Heart right ventricle (tissue), 16 donors: ENCODE measurements around the gene KRT82. TPM values are rescaled to one million over a fixed set of nuclear protein-coding genes. Genes with fewer than 3 reads are reported as not detected.
A peak's percentile ranks its signal among the peaks of the same experiment; 100 is the strongest.

ENCODE experiments used
- ATAC-seq, 8 donors: fragments of 200-7000 bp; cut with Tn5 transposase; one replicate each; pipeline ENCODE4 v1.9.1; 2020; ENCODE audit warnings: mild to moderate bottlenecking in 8 of 8, moderate library complexity in 8 of 8, moderate number of reproducible peaks in 1 of 8
- DNase-seq, 2 donors: peaks; one replicate each; pipeline ENCODE4 v3.0.0-alpha.2; 2020
- H3K27ac ChIP-seq, 10 donors: fragments of 200-600 bp; sonication (generic) in 2 of 10; one replicate each; pipeline versions ENCODE4 v1.5.0 to v1.8.0; 2020 to 2022; ENCODE audit warnings: mild to moderate bottlenecking in 3 of 10
- H3K27me3 ChIP-seq, 7 donors: fragments of 200-600 bp; one replicate each; pipeline ENCODE4 v1.8.0; 2021 to 2022; ENCODE audit warnings: mild to moderate bottlenecking in 2 of 7
- H3K36me3 ChIP-seq, 9 donors: fragments of 200-600 bp; sonication (generic) in 1 of 9; one replicate each; pipeline versions ENCODE4 v1.5.0 to v1.8.0; 2020 to 2022; ENCODE audit warnings: mild to moderate bottlenecking in 2 of 9
- H3K4me1 ChIP-seq, 9 donors: fragments of 200-600 bp; sonication (generic) in 1 of 9; one replicate each; pipeline versions ENCODE4 v1.5.0 to v1.8.0; 2020 to 2022; ENCODE audit warnings: mild to moderate bottlenecking in 4 of 9
- H3K4me3 ChIP-seq, 10 donors: fragments of 200-600 bp; sonication (generic) in 2 of 10; one replicate each; pipeline versions ENCODE4 v1.5.0 to v1.8.0; 2020 to 2022; ENCODE audit warnings: mild to moderate bottlenecking in 7 of 10, moderate library complexity in 2 of 10
- H3K9me3 ChIP-seq, 11 donors: fragments of 200-600 bp in 10 of 11; sonication (generic) in 2 of 11; one replicate each; pipeline versions ENCODE4 v1.5.0 to v1.8.0; 2013 to 2022; ENCODE audit warnings: mild to moderate bottlenecking in 2 of 11, control low read depth in 1 of 11, moderate library complexity in 1 of 11
- WGBS, 2 donors: extraction: QIAGEN DNeasy Blood & Tissue Kit; methylation state at CpG; one replicate each; pipeline ENCODE4 v1.1.7; 2013; ENCODE audit warnings: inconsistent platforms in 1 of 2; 5-methylcytosine and 5-hydroxymethylcytosine counted together
- intact Hi-C, 10 donors: fragments of 100-400 bp; cut with DNase I; formaldehyde crosslinking; loops; one replicate each; pipeline versions ENCODE4 v1.11.1 to v1.14.2; 2022
- polyA plus RNA-seq, 2 donors: library from polyadenylated mRNA; stranded (reverse); fragments of 200-250 nt; gene quantifications; one replicate each; pipeline ENCODE4 v1.2.3, GENCODE V29; 2013
- total RNA-seq, 10 donors: library from RNA; stranded (reverse); fragmentation: NEBNext Ultra II Directional in 3 of 10; extraction: Animal tissue kit (Norgen Biotek cat#: 25700) in 3 of 10; gene quantifications; one replicate each; pipeline versions ENCODE4 v1.2.1 to v1.2.4, GENCODE V29; 2021 to 2023
- TF ChIP-seq, protein P1 (sequence below), 9 donors: fragments of 200-600 bp; sonication (generic) in 2 of 9; IDR thresholded peaks; one replicate each; pipeline versions ENCODE4 v1.5.0 to v1.8.0; 2021 to 2022; ENCODE audit warnings: antibody characterized with exemption in 9 of 9, mild to moderate bottlenecking in 5 of 9, moderate library complexity in 1 of 9
- donor health status: Arrhythmogenic right ventricular cardiomyopathy.
- donor health status: ischemic (EF 13 %, LVEDD 7.1; RV severe dilation, severe dysfunction).
- donor health status: healthy with polysubstance abuse.
- donor health status: DM: no; HTN: yes; CAD: no.
- donor health status: DM: no; HTN: no; CAD: no.
- donor health status: ischemic (EF 25% LVEDD 6.9; RV normal size, moderate dysfunction).
- donor health status: ischemic (EF 25% LVEDD 5.7; RV mildly dilated, moderate dysfunction).
- donor health status: healthy.
- donor health status: DM: yes; HTN: yes; CAD: no.
- donor health status: Ischemic cardiomyopathy.
- donor health status: ischemic (EF 35%, LVEDD 5.7; RV mildly dilated, moderate dysfunction).
- donor health status: nonischemic (EF 11% LVEDD 7.7; RV severe dilation, severe dysfunction).
- donor health status: DM: yes; HTN: yes; CAD: no.
- donor health status: PGD.
- donor health status: ischemic (EF 29% LVEDD 5.4; RV normal size, mild dysfunction).
- donor health status: nonischemic (EF 23%, LVEDD 6.1; RV moderate dilation, normal function).

Gene KRT82
- total and polyA plus RNA-seq, 12 donors = not detected

DNA sequence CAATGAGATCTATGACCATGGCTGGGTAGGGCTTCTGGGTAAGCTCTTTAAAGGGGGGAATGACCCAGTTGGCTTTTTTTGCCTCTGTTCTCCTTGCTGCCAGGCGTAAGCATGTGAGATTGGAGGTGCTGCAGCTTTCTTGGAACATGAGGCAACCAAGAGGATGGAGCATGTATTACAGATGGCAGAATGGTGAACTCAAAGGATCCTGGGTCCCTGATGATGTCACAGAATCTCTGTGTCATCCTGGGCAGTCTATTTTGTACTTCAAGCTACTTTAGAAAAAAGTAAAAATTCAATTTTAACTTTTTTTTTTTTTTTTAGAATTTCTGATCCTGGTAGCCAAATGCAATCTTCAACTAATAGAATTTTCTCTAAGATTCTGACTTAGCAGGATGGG is 8.0 kb downstream of the KRT82 start:
- Histone ChIP-seq H3K4me3 (no peak overlapping the region), H3K27ac (no peak overlapping the region), H3K9me3 (no peaks in the 10 kb centered on the region), H3K36me3 (no peaks in the 10 kb centered on the region), H3K27me3 (peaks cover 0 to 65% (median 21%) of the 10 kb centered on the region in 7 donors), H3K4me1 (peaks cover 0 to 3% (median 0%) of the 10 kb centered on the region in 9 donors)
- intact Hi-C loops = no loop called here
- 82 to 90% methylated on average over 1 of the region's 1 CpG for WGBS, 2 donors
- TF ChIP-seq, protein P1, sequence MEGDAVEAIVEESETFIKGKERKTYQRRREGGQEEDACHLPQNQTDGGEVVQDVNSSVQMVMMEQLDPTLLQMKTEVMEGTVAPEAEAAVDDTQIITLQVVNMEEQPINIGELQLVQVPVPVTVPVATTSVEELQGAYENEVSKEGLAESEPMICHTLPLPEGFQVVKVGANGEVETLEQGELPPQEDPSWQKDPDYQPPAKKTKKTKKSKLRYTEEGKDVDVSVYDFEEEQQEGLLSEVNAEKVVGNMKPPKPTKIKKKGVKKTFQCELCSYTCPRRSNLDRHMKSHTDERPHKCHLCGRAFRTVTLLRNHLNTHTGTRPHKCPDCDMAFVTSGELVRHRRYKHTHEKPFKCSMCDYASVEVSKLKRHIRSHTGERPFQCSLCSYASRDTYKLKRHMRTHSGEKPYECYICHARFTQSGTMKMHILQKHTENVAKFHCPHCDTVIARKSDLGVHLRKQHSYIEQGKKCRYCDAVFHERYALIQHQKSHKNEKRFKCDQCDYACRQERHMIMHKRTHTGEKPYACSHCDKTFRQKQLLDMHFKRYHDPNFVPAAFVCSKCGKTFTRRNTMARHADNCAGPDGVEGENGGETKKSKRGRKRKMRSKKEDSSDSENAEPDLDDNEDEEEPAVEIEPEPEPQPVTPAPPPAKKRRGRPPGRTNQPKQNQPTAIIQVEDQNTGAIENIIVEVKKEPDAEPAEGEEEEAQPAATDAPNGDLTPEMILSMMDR (IDR thresholded peaks at IDR 0.05) = no peak
- no peak for DNase-seq
- no peak for ATAC-seq

DNA sequence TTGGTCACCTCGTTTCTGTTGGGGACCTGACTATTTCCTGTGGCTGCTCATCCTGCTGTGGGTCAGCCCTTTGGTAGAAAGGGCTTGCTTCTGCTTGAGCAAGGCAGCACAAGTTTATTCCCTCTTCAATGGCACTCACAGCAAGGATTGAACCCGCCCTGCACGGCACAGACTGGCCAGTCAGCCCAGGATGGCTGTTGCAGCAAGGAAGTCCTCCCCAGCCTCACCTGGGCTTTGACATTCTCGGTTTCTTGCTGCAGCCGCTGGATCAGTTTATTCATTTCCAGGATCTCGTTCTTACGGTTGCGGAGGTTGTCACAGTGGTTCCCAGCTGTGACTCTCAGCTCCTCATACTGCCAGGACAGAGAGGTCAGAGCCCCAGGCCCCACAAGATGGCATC is 9.5 kb downstream of the KRT82 start:
- H3K27me3 ChIP-seq = peaks cover 0 to 59% (median 21%) of the 10 kb centered on the region in 7 donors
- WGBS, 2 donors = 71 to 83% methylated on average over 8 of the region's 8 CpGs
- TF ChIP-seq, protein P1 (IDR thresholded peaks at IDR 0.05) = no peak
- H3K4me3 ChIP-seq = no peak overlapping the region
- no peaks in the 10 kb centered on the region for H3K36me3 ChIP-seq
- DNase-seq (no peak), ATAC-seq (no peak)
- intact Hi-C loops = no loop called here
- H3K27ac ChIP-seq = no peak overlapping the region
- H3K9me3 ChIP-seq = no peaks in the 10 kb centered on the region
- H3K4me1 ChIP-seq = peaks cover 0 to 5% (median 0%) of the 10 kb centered on the region in 9 donors

DNA sequence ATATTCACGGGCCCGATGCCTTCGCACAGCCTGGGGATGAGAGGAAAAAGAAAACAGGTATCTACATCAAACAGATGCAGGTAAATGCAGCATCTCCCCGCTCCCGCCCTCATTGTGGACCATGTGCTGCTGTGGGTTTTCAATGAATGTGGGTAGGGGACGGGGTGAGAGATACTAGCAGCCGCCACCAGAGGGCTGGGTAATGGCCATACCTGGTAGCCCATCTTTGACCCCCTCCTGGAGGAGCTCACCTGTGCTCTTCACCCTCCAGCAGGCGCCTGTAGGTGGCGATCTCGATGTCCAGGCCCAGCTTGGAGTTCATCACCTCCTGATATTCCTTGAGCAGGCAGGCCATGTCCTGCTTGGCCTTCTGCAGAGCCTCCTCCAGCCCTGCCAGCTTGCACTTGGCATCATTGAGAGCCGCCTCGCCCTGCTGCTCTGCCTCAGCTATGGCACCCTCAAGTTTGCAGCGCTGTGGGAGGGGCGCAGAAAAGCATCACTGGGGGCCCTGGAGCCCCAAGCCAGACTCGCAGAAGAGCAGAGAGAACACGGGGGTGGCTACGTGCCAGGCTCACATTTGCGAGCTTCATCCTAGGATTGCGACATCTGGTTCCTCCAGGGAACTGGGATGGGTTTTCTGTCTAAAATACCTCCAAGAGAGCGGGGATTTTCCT is 10.2 kb downstream of the KRT82 start:
- DNase-seq = no peak
- no peak overlapping the region for H3K27ac ChIP-seq
- H3K36me3 ChIP-seq = no peaks in the 10 kb centered on the region
- H3K4me3 ChIP-seq = no peak overlapping the region
- TF ChIP-seq, protein P1 (IDR thresholded peaks at IDR 0.05) = peak in 2 of 9 donors; percentile 15 to 23
- no peaks in the 10 kb centered on the region for H3K9me3 ChIP-seq
- ATAC-seq = no peak
- H3K27me3 ChIP-seq = peaks cover 0 to 52% (median 21%) of the 10 kb centered on the region in 7 donors
- intact Hi-C loops = no loop called here
- WGBS, 2 donors = 67 to 70% methylated on average over 20 of the region's 20 CpGs
- peaks cover 0 to 12% (median 0%) of the 10 kb centered on the region in 9 donors for H3K4me1 ChIP-seq

DNA sequence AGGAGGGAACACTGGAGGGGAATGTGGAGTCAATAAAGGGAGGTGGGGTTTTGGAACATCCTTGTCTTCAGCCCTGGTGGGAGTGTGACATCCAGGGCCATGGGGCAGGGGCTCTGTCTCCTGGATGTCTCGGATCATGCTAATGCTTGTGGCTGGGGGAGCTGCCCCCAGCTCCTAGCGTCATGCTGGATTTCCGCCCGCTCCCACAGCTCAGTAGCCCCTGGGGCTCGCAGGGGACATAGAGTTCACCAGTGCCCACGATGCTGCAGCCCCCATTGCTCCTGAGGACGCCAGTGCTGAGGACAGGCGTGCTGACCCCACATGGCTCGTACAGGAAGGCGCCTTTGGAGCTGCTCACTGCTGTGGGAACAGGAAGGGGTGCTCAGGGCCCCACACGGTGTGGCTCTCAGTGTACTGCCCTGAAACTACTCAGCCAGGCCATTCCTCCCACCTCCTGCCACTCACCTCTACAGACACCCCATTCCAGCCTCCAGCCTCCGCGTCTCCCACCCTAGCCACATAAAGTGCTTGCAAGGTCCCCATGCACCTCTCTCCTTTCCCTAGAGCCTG is 11.2 kb downstream of the KRT82 start:
- TF ChIP-seq, protein P1 (IDR thresholded peaks at IDR 0.05) = no peak
- peaks cover 0 to 12% (median 0%) of the 10 kb centered on the region in 9 donors for H3K4me1 ChIP-seq
- intact Hi-C loops = no loop called here
- no peak overlapping the region for H3K27ac ChIP-seq
- no peaks in the 10 kb centered on the region for H3K36me3 ChIP-seq
- 83 to 84% methylated on average over 13 of the region's 13 CpGs for WGBS, 2 donors
- H3K4me3 ChIP-seq = no peak overlapping the region
- no peaks in the 10 kb centered on the region for H3K9me3 ChIP-seq
- H3K27me3 ChIP-seq = peaks cover 0 to 45% (median 17%) of the 10 kb centered on the region in 7 donors
- DNase-seq = no peak
- no peak for ATAC-seq
